Measurements from ENCODE around the gene PRR36.
"Not testable (repeated sequence)": the region's sequence is repeated elsewhere in the genome, so short reads cannot be mapped to it uniquely, and the experiment has no call there.

Gene PRR36

GRCh38 chr19:7919610-7920518 is 45.7 kb upstream of the PRR36 start, which contains the start of gene SNAPC2:
Gene SNAPC2, plus strand, starts transcription at chr19:7920338. Its CDS starts 29 bp downstream, at chr19:7920367.
- TF ChIP-seq CTCF (conservative IDR thresholded peaks at IDR 0.05): no peak; the same call in 1 of the 2 replicates
- peak within 1 kb of the TSS; percentile 69 for H3K27ac ChIP-seq

GRCh38 chr19:7918615-7919421 is 44.6 kb upstream of the PRR36 start:
- H3K27ac ChIP-seq: no peak overlapping the region
- no peak for TF ChIP-seq CTCF (conservative IDR thresholded peaks at IDR 0.05)

- TF ChIP-seq CTCF (conservative IDR thresholded peaks at IDR 0.05): peak; percentile 40
- H3K27ac ChIP-seq: not testable (repeated sequence)
Observed at GRCh38 chr19:7918062-7918614, 43.9 kb upstream of the PRR36 start.

- H3K27ac ChIP-seq: no peak overlapping the region; the same call in 1 of the 2 replicates
- peak; percentile 71 for TF ChIP-seq CTCF (conservative IDR thresholded peaks at IDR 0.05)
Observed at GRCh38 chr19:7917267-7918061, 43.3 kb upstream of the PRR36 start.

- no peak overlapping the region; the same call in 1 of the 2 replicates for H3K27ac ChIP-seq
Observed at GRCh38 chr19:7916955-7917266, 42.7 kb upstream of the PRR36 start.

More at GRCh38 chr19:7916955-7917266, 42.7 kb upstream of the PRR36 start:
- no peak for TF ChIP-seq CTCF (conservative IDR thresholded peaks at IDR 0.05)

Data from VCaP (cell line).